Right renal pelvis (tissue), 4 donors: ENCODE results near the gene MAGI1. TPM values are rescaled to one million over a fixed set of nuclear protein-coding genes. Genes with fewer than 3 reads are reported as not detected.

Experiments used
- DNase-seq, 4 donors: peaks; one replicate each; pipeline ENCODE4 v3.0.0-alpha.2; 2013; ENCODE audit warnings: low read depth in 4 of 4, low spot score in 3 of 4, missing footprints in 1 of 4
- polyA plus RNA-seq, 4 donors: library from polyadenylated mRNA; unstranded; fragments of 120-200 nt; gene quantifications; one replicate each; pipeline ENCODE4 v1.2.1, GENCODE V29; 2013; ENCODE audit not compliant: insufficient read length in 4 of 4

The MAGI1 gene
- polyA plus RNA-seq, 4 donors, result 25.8 to 32.9 (median 28.6) TPM

GRCh38 chr3:65413891-65414290 is 624.8 kb downstream of the MAGI1 start:
- DNase-seq, result no peak

- DNase-seq, result peak in 3 of 4 donors; percentile 47 to 69 (median 67)
Measured at GRCh38 chr3:65412588-65412987, 626.1 kb downstream of the MAGI1 start.

GRCh38 chr3:65411367-65411766 is 627.4 kb downstream of the MAGI1 start:
- DNase-seq, result no peak

GRCh38 chr3:65409176-65409569 is 629.5 kb downstream of the MAGI1 start:
- no peak for DNase-seq

GRCh38 chr3:65408531-65409175 is 630.1 kb downstream of the MAGI1 start:
- DNase-seq, result no peak

- DNase-seq, result no peak
Measured at GRCh38 chr3:65406470-65406869, 632.2 kb downstream of the MAGI1 start.

GRCh38 chr3:65402597-65402996 is 636.1 kb downstream of the MAGI1 start:
- no peak for DNase-seq

GRCh38 chr3:65401359-65402305 is 637.1 kb downstream of the MAGI1 start:
- no peak for DNase-seq

GRCh38 chr3:65400899-65401298 is 637.8 kb downstream of the MAGI1 start:
- DNase-seq, result no peak

- no peak for DNase-seq
Measured at GRCh38 chr3:65398953-65399352, 639.8 kb downstream of the MAGI1 start.

- no peak for DNase-seq
Measured at GRCh38 chr3:65396078-65396477, 642.6 kb downstream of the MAGI1 start.

GRCh38 chr3:65391068-65391467 is 647.6 kb downstream of the MAGI1 start:
- no peak for DNase-seq

GRCh38 chr3:65385805-65386204 is 652.9 kb downstream of the MAGI1 start:
- no peak for DNase-seq

GRCh38 chr3:65381496-65382010 is 657.2 kb downstream of the MAGI1 start:
- no peak for DNase-seq

GRCh38 chr3:65379223-65379622 is 659.5 kb downstream of the MAGI1 start:
- DNase-seq, result no peak

- DNase-seq, result no peak
Measured at GRCh38 chr3:65377637-65378036, 661.1 kb downstream of the MAGI1 start.

GRCh38 chr3:65376426-65376825 is 662.3 kb downstream of the MAGI1 start:
- DNase-seq, result no peak

- no peak for DNase-seq
Measured at GRCh38 chr3:65371053-65371452, 667.7 kb downstream of the MAGI1 start.

GRCh38 chr3:65368866-65369265 is 669.9 kb downstream of the MAGI1 start:
- no peak for DNase-seq

GRCh38 chr3:65362688-65363087 is 676.0 kb downstream of the MAGI1 start:
- no peak for DNase-seq

GRCh38 chr3:65361448-65361847 is 677.3 kb downstream of the MAGI1 start:
- DNase-seq, result no peak
